B cell (primary cell): ENCODE data around the gene MECR.

Source experiments
- EZH2 ChIP-seq: IDR thresholded peaks from 2 replicates; pipeline ENCODE4 v1.6.1; 2012; ENCODE audit warnings: borderline replicate concordance, low read depth, mild to moderate bottlenecking, moderate library complexity, low read length; ENCODE audit not compliant: insufficient read depth, poor library complexity, severe bottlenecking
- TF ChIP-seq, protein P1 (sequence below): fragments of 200-600 bp; IDR thresholded peaks from one replicate; pipeline ENCODE4 v1.8.0; 2022; ENCODE audit warnings: antibody characterized with exemption, mild to moderate bottlenecking

DNA sequence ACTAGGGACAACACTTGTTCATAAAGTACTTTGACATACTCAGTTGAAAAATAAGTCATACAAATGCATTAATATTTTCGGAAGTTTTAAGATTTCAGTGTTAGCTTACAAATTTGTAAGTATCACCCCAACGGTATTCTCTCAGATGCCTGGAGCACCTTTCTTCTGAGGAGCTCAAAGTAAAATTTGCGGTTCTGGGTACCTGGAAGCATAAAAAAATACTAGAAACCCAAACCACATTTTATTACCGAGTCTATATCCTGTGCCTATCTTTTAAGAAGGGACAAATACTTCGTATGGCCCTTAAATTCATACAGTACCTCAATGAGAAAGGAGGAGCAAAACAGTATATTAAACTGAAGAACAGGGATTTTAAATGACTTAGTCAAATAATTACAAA is 59.2 kb downstream of the MECR start:
- TF ChIP-seq, protein P1, sequence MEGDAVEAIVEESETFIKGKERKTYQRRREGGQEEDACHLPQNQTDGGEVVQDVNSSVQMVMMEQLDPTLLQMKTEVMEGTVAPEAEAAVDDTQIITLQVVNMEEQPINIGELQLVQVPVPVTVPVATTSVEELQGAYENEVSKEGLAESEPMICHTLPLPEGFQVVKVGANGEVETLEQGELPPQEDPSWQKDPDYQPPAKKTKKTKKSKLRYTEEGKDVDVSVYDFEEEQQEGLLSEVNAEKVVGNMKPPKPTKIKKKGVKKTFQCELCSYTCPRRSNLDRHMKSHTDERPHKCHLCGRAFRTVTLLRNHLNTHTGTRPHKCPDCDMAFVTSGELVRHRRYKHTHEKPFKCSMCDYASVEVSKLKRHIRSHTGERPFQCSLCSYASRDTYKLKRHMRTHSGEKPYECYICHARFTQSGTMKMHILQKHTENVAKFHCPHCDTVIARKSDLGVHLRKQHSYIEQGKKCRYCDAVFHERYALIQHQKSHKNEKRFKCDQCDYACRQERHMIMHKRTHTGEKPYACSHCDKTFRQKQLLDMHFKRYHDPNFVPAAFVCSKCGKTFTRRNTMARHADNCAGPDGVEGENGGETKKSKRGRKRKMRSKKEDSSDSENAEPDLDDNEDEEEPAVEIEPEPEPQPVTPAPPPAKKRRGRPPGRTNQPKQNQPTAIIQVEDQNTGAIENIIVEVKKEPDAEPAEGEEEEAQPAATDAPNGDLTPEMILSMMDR = no peak
- no peak for TF ChIP-seq EZH2
